ENCODE measurements around the gene PCNT. TPM values are rescaled to one million over a fixed set of nuclear protein-coding genes. Genes with fewer than 3 reads are reported as not detected.

Gene PCNT
- total RNA-seq, 1 experiment from 2014 or later = 39.6 TPM

- H2AFZ ChIP-seq (ENCODE audit: low read length) = no peak within 1 kb of the TSS
- TF ChIP-seq, protein P1, sequence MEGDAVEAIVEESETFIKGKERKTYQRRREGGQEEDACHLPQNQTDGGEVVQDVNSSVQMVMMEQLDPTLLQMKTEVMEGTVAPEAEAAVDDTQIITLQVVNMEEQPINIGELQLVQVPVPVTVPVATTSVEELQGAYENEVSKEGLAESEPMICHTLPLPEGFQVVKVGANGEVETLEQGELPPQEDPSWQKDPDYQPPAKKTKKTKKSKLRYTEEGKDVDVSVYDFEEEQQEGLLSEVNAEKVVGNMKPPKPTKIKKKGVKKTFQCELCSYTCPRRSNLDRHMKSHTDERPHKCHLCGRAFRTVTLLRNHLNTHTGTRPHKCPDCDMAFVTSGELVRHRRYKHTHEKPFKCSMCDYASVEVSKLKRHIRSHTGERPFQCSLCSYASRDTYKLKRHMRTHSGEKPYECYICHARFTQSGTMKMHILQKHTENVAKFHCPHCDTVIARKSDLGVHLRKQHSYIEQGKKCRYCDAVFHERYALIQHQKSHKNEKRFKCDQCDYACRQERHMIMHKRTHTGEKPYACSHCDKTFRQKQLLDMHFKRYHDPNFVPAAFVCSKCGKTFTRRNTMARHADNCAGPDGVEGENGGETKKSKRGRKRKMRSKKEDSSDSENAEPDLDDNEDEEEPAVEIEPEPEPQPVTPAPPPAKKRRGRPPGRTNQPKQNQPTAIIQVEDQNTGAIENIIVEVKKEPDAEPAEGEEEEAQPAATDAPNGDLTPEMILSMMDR (conservative IDR thresholded peaks at IDR 0.05) = peak; percentile 50; the same call in 2 of the 3 replicates
- peaks cover 22% of the 10 kb centered on the region; the same call in 1 of the 2 replicates for H3K79me2 ChIP-seq (ENCODE audit: insufficient read depth, low read length)
Measured at GRCh38 chr21:46285761-46286647, 38.0 kb upstream of the PCNT start, which contains the start of gene YBEY. YBEY (plus strand) TSS chr21:46286342; CDS start chr21:46286914, 572 bp downstream.

More at GRCh38 chr21:46285761-46286647, 38.0 kb upstream of the PCNT start, which contains the start of gene YBEY:
- peaks cover 23 to 39% (median 36%) of the 10 kb centered on the region in 3 experiments for H3K36me3 Mint-ChIP-seq (ENCODE audit: insufficient read depth in 1 of 3, low read depth in 3 of 3)
- Histone ChIP-seq H3K23me2 (ENCODE audit: insufficient read length, low read depth, low read length, poor library complexity, severe bottlenecking) (peaks cover 5% of the 10 kb centered on the region), H2BK12ac (ENCODE audit: insufficient read length, low read depth, low read length) (no peak within 1 kb of the TSS), H3T11ph (ENCODE audit: low read length) (no peak within 1 kb of the TSS), H2AK5ac (ENCODE audit: insufficient read length, low read length) (no peak within 1 kb of the TSS), H3K4ac (ENCODE audit: low read depth, low read length) (no peak within 1 kb of the TSS), H3K9ac (ENCODE audit: extremely low read depth, insufficient read length, low read length) (peak within 1 kb of the TSS; percentile 84), H3K27ac (ENCODE audit: insufficient read length, low read depth, low read length) (peak within 1 kb of the TSS; percentile 75), H4K5ac (ENCODE audit: insufficient read length, low read depth, low read length) (no peak within 1 kb of the TSS), H2BK15ac (ENCODE audit: low read depth, low read length) (no peak within 1 kb of the TSS), H3K18ac (ENCODE audit: insufficient read length, low read depth, low read length) (no peak within 1 kb of the TSS), H3K4me2 (ENCODE audit: insufficient read depth, insufficient read length, low read length) (peak within 1 kb of the TSS; percentile 66), H3K56ac (ENCODE audit: insufficient read length, low read depth, low read length) (no peak within 1 kb of the TSS), H3K23ac (ENCODE audit: insufficient read length, low read depth, low read length) (no peak within 1 kb of the TSS), H4K20me1 (ENCODE audit: control insufficient read depth, insufficient read depth, insufficient read length) (no peaks in the 10 kb centered on the region), H3K9me3 (ENCODE audit: control insufficient read depth, low read depth, low read length) (no peaks in the 10 kb centered on the region), H3K14ac (ENCODE audit: insufficient read depth, low read length) (no peak within 1 kb of the TSS; the same call in 1 of the 2 replicates), H3K4me1 (ENCODE audit: insufficient read depth, low read length) (peaks cover 6% of the 10 kb centered on the region; the same call in 1 of the 2 replicates), H2BK5ac (ENCODE audit: insufficient read length, low read length) (no peak within 1 kb of the TSS), H4K8ac (replicated peaks; ENCODE audit: insufficient read length, low read depth, low read length) (no peak within 1 kb of the TSS), H3K79me1 (ENCODE audit: insufficient read depth, low read depth, low read length, poor library complexity, severe bottlenecking) (peaks cover 14% of the 10 kb centered on the region), H3K27me3 (ENCODE audit: insufficient read depth, low read length) (no peaks in the 10 kb centered on the region), H2BK120ac (ENCODE audit: low read depth, low read length, poor library complexity, severe bottlenecking) (no peak within 1 kb of the TSS), H2BK20ac (ENCODE audit: low read depth, low read length, poor library complexity, severe bottlenecking) (no peak within 1 kb of the TSS), H4K91ac (ENCODE audit: insufficient read length, low read depth, low read length) (no peak within 1 kb of the TSS)
- peak; percentile 94 for DNase-seq
- no peaks in the 10 kb centered on the region; the same call in 1 of the 2 replicates for H3K27me3 Mint-ChIP-seq (ENCODE audit: low read depth)
- H3K4me1 Mint-ChIP-seq = peaks cover 41 to 49% of the 10 kb centered on the region in 2 experiments
- peak within 1 kb of the TSS; percentile 86 to 92 for H3K4me3 Mint-ChIP-seq
- no CpG with 5 or more reads among the region's 105 CpGs for WGBS (ENCODE audit: extremely low coverage, insufficient read length, low lambda C conversion rate)
- H3K9me3 Mint-ChIP-seq = no peaks in the 10 kb centered on the region; a peak in 1 of 5 replicates
- H3K27ac Mint-ChIP-seq = peak within 1 kb of the TSS; percentile 86 to 96 (median 95)

Measured in H9 (cell line).